Fibroblast of lung (primary cell): ENCODE data around the gene DNAJC13.

Experiments used
- EZH2 ChIP-seq: IDR thresholded peaks from 2 replicates; pipeline ENCODE4 v1.5.1; 2012; ENCODE audit warnings: low read length, control low read depth, mild to moderate bottlenecking; ENCODE audit errors: missing control alignments
- TF ChIP-seq, protein P1 (sequence below), 2 donors: IDR thresholded peaks in 1 of 2; conservative IDR thresholded peaks in 1 of 2; 1 replicate in 1 of 2; 2 replicates in 1 of 2; pipeline ENCODE4 v1.5.1; 2011 to 2012; ENCODE audit warnings: low read length in 2 of 2, control low read depth in 1 of 2, inconsistent platforms in 1 of 2, low read depth in 1 of 2, mild to moderate bottlenecking in 1 of 2

- TF ChIP-seq, protein P1, sequence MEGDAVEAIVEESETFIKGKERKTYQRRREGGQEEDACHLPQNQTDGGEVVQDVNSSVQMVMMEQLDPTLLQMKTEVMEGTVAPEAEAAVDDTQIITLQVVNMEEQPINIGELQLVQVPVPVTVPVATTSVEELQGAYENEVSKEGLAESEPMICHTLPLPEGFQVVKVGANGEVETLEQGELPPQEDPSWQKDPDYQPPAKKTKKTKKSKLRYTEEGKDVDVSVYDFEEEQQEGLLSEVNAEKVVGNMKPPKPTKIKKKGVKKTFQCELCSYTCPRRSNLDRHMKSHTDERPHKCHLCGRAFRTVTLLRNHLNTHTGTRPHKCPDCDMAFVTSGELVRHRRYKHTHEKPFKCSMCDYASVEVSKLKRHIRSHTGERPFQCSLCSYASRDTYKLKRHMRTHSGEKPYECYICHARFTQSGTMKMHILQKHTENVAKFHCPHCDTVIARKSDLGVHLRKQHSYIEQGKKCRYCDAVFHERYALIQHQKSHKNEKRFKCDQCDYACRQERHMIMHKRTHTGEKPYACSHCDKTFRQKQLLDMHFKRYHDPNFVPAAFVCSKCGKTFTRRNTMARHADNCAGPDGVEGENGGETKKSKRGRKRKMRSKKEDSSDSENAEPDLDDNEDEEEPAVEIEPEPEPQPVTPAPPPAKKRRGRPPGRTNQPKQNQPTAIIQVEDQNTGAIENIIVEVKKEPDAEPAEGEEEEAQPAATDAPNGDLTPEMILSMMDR (conservative IDR thresholded peaks at IDR 0.05 in 1 of 2, IDR thresholded peaks at IDR 0.05 in 1 of 2; ENCODE audit: low read depth in 1 of 2, low read length in 2 of 2): peak in 1 of 2 donors; percentile 11
- no peak for TF ChIP-seq EZH2
Measured at GRCh38 chr3:132537297-132537696, 120.0 kb downstream of the DNAJC13 start.
